ENCODE measurements around the gene OR4F6. TPM values are rescaled to one million over a fixed set of nuclear protein-coding genes. Genes with fewer than 3 reads are reported as not detected.

OR4F6 gene
- total RNA-seq, 2 donors from 2014 or later = not detected

- Histone ChIP-seq H3K27ac (ENCODE audit: low read depth, low read length) (no peak overlapping the region), H3K36me3 (ENCODE audit: control insufficient read depth, insufficient read depth, low read length) (no peaks in the 10 kb centered on the region), H3K27me3 (ENCODE audit: control insufficient read depth, insufficient read depth, low read length, poor library complexity, severe bottlenecking) (no peaks in the 10 kb centered on the region), H3K4me1 (ENCODE audit: control insufficient read depth, insufficient read depth, low read length) (no peaks in the 10 kb centered on the region), H3K9me3 (ENCODE audit: control insufficient read depth, low read length) (no peaks in the 10 kb centered on the region), H3K9ac (ENCODE audit: extremely low read depth, low read length, poor library complexity, severe bottlenecking) (no peak overlapping the region), H3K4me3 (ENCODE audit: low read length) (no peak overlapping the region)
- TF ChIP-seq CTCF (conservative IDR thresholded peaks at IDR 0.05) = no peak
- H3K4me1 Mint-ChIP-seq = no peaks in the 10 kb centered on the region
- no peak for DNase-seq
- H3K27ac Mint-ChIP-seq = no peak overlapping the region
- peaks cover 2% of the 10 kb centered on the region for H3K27me3 Mint-ChIP-seq (ENCODE audit: insufficient read depth)
- no peak overlapping the region for H3K4me3 Mint-ChIP-seq
- WGBS, 2 experiments (ENCODE audit: insufficient coverage in 1 of 2, insufficient read length in 1 of 2) = 92 to 93% methylated on average over 4 to 5 of the region's 5 CpGs
- H3K36me3 Mint-ChIP-seq (ENCODE audit: low read depth) = no peaks in the 10 kb centered on the region
- H3K9me3 Mint-ChIP-seq = no peaks in the 10 kb centered on the region
These were observed 367 bp downstream of the OR4F6 start for GRCh38 chr15:101803676-101804075.

GRCh38 chr15:101804375-101804774, 1.1 kb downstream of the OR4F6 start:
- H3K27ac Mint-ChIP-seq = no peak overlapping the region
- DNase-seq = no peak

GRCh38 chr15:101804941-101805340, 1.6 kb downstream of the OR4F6 start:
- peaks cover 2% of the 10 kb centered on the region for H3K27me3 Mint-ChIP-seq (ENCODE audit: insufficient read depth)
- no peaks in the 10 kb centered on the region for H3K36me3 Mint-ChIP-seq (ENCODE audit: low read depth)
- no peaks in the 10 kb centered on the region for H3K36me3 ChIP-seq (ENCODE audit: control insufficient read depth, insufficient read depth, low read length)
- no peak overlapping the region for H3K4me3 ChIP-seq (ENCODE audit: low read length)
- no peak for DNase-seq
- no peaks in the 10 kb centered on the region for H3K9me3 Mint-ChIP-seq
- H3K4me1 Mint-ChIP-seq = no peaks in the 10 kb centered on the region
- H3K27ac ChIP-seq (ENCODE audit: low read depth, low read length) = no peak overlapping the region
- no peak overlapping the region for H3K27ac Mint-ChIP-seq
- TF ChIP-seq CTCF (conservative IDR thresholded peaks at IDR 0.05) = no peak
- no peaks in the 10 kb centered on the region for H3K4me1 ChIP-seq (ENCODE audit: control insufficient read depth, insufficient read depth, low read length)
- no peak overlapping the region for H3K9ac ChIP-seq (ENCODE audit: extremely low read depth, low read length, poor library complexity, severe bottlenecking)
- no peaks in the 10 kb centered on the region for H3K9me3 ChIP-seq (ENCODE audit: control insufficient read depth, low read length)
- H3K4me3 Mint-ChIP-seq = no peak overlapping the region
- H3K27me3 ChIP-seq (ENCODE audit: control insufficient read depth, insufficient read depth, low read length, poor library complexity, severe bottlenecking) = no peaks in the 10 kb centered on the region

More at GRCh38 chr15:101804375-101804774, 1.1 kb downstream of the OR4F6 start:
- Mint-ChIP-seq H3K4me3 (no peak overlapping the region), H3K9me3 (no peaks in the 10 kb centered on the region), H3K4me1 (no peaks in the 10 kb centered on the region), H3K36me3 (ENCODE audit: low read depth) (no peaks in the 10 kb centered on the region), H3K27me3 (ENCODE audit: insufficient read depth) (peaks cover 2% of the 10 kb centered on the region)
- no peaks in the 10 kb centered on the region for H3K9me3 ChIP-seq (ENCODE audit: control insufficient read depth, low read length)
- H3K4me1 ChIP-seq (ENCODE audit: control insufficient read depth, insufficient read depth, low read length) = no peaks in the 10 kb centered on the region
- H3K9ac ChIP-seq (ENCODE audit: extremely low read depth, low read length, poor library complexity, severe bottlenecking) = no peak overlapping the region
- H3K27ac ChIP-seq (ENCODE audit: low read depth, low read length) = no peak overlapping the region
- no peak overlapping the region for H3K4me3 ChIP-seq (ENCODE audit: low read length)
- no peaks in the 10 kb centered on the region for H3K36me3 ChIP-seq (ENCODE audit: control insufficient read depth, insufficient read depth, low read length)
- TF ChIP-seq CTCF (conservative IDR thresholded peaks at IDR 0.05) = no peak
- no peaks in the 10 kb centered on the region for H3K27me3 ChIP-seq (ENCODE audit: control insufficient read depth, insufficient read depth, low read length, poor library complexity, severe bottlenecking)
